Gastrocnemius medialis (tissue), 4 donors: ENCODE data around the gene FAM124A.

Source experiments
- POLR2A ChIP-seq, 2 donors: fragments of 450-650 bp; IDR thresholded peaks; one replicate each; pipeline ENCODE4 v1.6.1; 2017; ENCODE audit warnings: antibody characterized with exemption in 2 of 2, mild to moderate bottlenecking in 2 of 2, moderate library complexity in 2 of 2
- TF ChIP-seq, protein P1 (sequence below), 5 experiments: fragments of 450-650 bp in 3 of 5; fragments of 200-600 bp in 2 of 5; sonication (generic) in 2 of 5; IDR thresholded peaks in 4 of 5; conservative IDR thresholded peaks in 1 of 5; 1 replicate in 4 of 5; 2 replicates in 1 of 5; pipeline ENCODE4 v1.5.1; 2016 to 2019; ENCODE audit warnings: antibody characterized with exemption in 5 of 5, mild to moderate bottlenecking in 3 of 5, moderate library complexity in 3 of 5

DNA sequence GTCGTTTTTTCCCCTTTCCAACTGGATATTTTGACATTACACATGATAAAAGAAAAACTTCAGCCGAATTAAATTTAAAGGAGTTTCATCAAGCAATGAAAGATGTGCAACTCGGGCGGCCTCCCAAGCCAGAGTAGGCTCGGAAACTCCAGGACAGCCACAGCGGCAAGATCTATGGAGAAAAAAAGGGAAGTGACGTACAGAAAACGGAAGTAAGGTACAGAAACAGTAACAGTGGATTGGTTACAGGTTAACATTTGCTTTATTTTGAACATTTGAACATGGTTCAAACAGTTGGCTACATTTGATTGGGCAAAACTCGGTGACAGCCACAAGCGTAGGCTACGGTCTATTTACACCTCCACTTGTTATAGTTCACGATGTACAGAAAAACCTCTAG, 30.5 kb upstream of the FAM124A start:
- no peak for TF ChIP-seq POLR2A (IDR thresholded peaks at IDR 0.05)
- TF ChIP-seq, protein P1, sequence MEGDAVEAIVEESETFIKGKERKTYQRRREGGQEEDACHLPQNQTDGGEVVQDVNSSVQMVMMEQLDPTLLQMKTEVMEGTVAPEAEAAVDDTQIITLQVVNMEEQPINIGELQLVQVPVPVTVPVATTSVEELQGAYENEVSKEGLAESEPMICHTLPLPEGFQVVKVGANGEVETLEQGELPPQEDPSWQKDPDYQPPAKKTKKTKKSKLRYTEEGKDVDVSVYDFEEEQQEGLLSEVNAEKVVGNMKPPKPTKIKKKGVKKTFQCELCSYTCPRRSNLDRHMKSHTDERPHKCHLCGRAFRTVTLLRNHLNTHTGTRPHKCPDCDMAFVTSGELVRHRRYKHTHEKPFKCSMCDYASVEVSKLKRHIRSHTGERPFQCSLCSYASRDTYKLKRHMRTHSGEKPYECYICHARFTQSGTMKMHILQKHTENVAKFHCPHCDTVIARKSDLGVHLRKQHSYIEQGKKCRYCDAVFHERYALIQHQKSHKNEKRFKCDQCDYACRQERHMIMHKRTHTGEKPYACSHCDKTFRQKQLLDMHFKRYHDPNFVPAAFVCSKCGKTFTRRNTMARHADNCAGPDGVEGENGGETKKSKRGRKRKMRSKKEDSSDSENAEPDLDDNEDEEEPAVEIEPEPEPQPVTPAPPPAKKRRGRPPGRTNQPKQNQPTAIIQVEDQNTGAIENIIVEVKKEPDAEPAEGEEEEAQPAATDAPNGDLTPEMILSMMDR (IDR thresholded peaks at IDR 0.05 in 4 of 5, conservative IDR thresholded peaks at IDR 0.05 in 1 of 5): no peak
